OCI-LY1 (cell line): ENCODE measurements around the gene MUCL1.

Experiments
- CTCF ChIP-seq: fragments of 200-600 bp; sonication (generic), shearing (Covaris generic); IDR thresholded peaks from 2 replicates; pipeline ENCODE4 v1.5.1; 2017; ENCODE audit warnings: mild to moderate bottlenecking, antibody characterized with exemption, low read length, moderate library complexity, mixed read lengths
- EZH2 ChIP-seq: fragments of 200-600 bp; sonication (generic), shearing (Covaris generic); IDR thresholded peaks from 2 replicates; pipeline ENCODE4 v1.8.0; 2017; ENCODE audit warnings: borderline replicate concordance, mixed run types, mild to moderate bottlenecking, antibody characterized with exemption, low read length, moderate library complexity, mixed read lengths

- peak; percentile 22; the same call in 1 of the 2 replicates for TF ChIP-seq CTCF
- TF ChIP-seq EZH2 = no peak
Observed at GRCh38 chr12:54824402-54824801, 29.9 kb upstream of the MUCL1 start.
